Measurements from ENCODE around the gene LCN1.

DNA sequence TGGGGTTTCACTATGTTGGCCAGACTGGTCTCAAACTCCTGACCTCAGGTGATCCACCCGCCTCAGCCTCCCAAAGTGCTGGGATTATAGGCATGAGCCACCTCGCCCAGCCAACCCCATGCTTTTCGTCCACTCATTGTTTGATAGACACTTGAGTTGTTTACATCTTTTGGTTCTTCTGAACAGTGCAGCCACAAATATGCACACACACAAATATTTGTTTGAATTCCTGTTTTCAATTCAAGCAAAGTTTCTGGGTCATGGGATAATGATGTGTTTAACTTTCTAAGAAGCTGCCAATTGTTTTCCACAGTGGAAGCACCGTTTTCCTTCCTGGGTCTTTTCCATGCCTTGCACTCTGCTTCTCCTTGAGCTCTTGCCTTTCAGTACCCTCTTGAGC, 33.5 kb downstream of the LCN1 start:
- TF ChIP-seq, protein P1, sequence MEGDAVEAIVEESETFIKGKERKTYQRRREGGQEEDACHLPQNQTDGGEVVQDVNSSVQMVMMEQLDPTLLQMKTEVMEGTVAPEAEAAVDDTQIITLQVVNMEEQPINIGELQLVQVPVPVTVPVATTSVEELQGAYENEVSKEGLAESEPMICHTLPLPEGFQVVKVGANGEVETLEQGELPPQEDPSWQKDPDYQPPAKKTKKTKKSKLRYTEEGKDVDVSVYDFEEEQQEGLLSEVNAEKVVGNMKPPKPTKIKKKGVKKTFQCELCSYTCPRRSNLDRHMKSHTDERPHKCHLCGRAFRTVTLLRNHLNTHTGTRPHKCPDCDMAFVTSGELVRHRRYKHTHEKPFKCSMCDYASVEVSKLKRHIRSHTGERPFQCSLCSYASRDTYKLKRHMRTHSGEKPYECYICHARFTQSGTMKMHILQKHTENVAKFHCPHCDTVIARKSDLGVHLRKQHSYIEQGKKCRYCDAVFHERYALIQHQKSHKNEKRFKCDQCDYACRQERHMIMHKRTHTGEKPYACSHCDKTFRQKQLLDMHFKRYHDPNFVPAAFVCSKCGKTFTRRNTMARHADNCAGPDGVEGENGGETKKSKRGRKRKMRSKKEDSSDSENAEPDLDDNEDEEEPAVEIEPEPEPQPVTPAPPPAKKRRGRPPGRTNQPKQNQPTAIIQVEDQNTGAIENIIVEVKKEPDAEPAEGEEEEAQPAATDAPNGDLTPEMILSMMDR (IDR thresholded peaks at IDR 0.05 in 8 of 11, conservative IDR thresholded peaks at IDR 0.05 in 3 of 11) = no peak
- no peak for TF ChIP-seq POLR2AphosphoS5 (IDR thresholded peaks at IDR 0.05)
